SK-N-SH (cell line): ENCODE measurements around the gene SAA2. TPM values are rescaled to one million over a fixed set of nuclear protein-coding genes. Genes with fewer than 3 reads are reported as not detected.

ENCODE experiments used
- CTCF ChIA-PET: fragments of 300-600, 350-600 bp; formaldehyde crosslinking; extraction: SDS; loops from one replicate; lab custom pipeline; 2021; lab: Yijun Ruan, JAX
- POLR2A ChIA-PET: fragments of 350-600 bp; sonication (Branson Sonifier 250); formaldehyde crosslinking; extraction: SDS; loops from one replicate; lab custom pipeline; 2020; ENCODE audit warnings: antibody characterized with exemption, inconsistent platforms; lab: Yijun Ruan, JAX
- DNase-seq: peaks from one replicate; pipeline ENCODE4 v3.0.0; 2012
- H2AFZ ChIP-seq: fragments of 200-600 bp; sonication (generic); 2 replicates; pipeline ENCODE4 v1.8.1; 2016; ENCODE audit warnings: antibody characterized with exemption, mild to moderate bottlenecking, low read depth
- H3F3A ChIP-seq: fragments of 200-600 bp; sonication (generic); replicated peaks from 2 replicates; pipeline ENCODE3; 2016; ENCODE audit warnings: antibody characterized with exemption, mild to moderate bottlenecking; ENCODE audit not compliant: insufficient read depth
- H3K27ac ChIP-seq, 2 experiments: fragments of 200-500 bp in 1 of 2; fragments of 200-600 bp in 1 of 2; sonication (Bioruptor generic) in 1 of 2; sonication (generic), shearing (Covaris generic) in 1 of 2; 2 replicates each; pipeline versions ENCODE4 v1.5.1 to v1.6.1; 2014 to 2016; ENCODE audit warnings: low read depth in 2 of 2, inconsistent platforms in 1 of 2, low read length in 1 of 2, mild to moderate bottlenecking in 1 of 2, mixed read lengths in 1 of 2
- H3K27me3 ChIP-seq: fragments of 200-600 bp; sonication (generic), shearing (Covaris generic); 2 replicates; pipeline ENCODE4 v1.6.1; 2016; ENCODE audit warnings: mixed run types; ENCODE audit not compliant: insufficient read depth
- H3K36me3 ChIP-seq, 2 experiments: fragments of 200-500 bp in 1 of 2; fragments of 200-600 bp in 1 of 2; sonication (Bioruptor generic) in 1 of 2; sonication (generic) in 1 of 2; replicated peaks in 1 of 2; 2 replicates each; pipeline versions ENCODE3 to v1.5.1; 2014 to 2016; ENCODE audit warnings: low read length in 1 of 2, mild to moderate bottlenecking in 1 of 2; ENCODE audit not compliant: insufficient read depth in 2 of 2, control insufficient read depth in 1 of 2
- H3K4me1 ChIP-seq, 2 experiments: fragments of 200-500 bp in 1 of 2; fragments of 200-600 bp in 1 of 2; sonication (Bioruptor generic) in 1 of 2; sonication (generic), shearing (Covaris generic) in 1 of 2; 2 replicates each; pipeline versions ENCODE4 v1.5.1 to v1.6.1; 2014 to 2016; ENCODE audit warnings: low read depth in 1 of 2, low read length in 1 of 2, mixed run types in 1 of 2; ENCODE audit not compliant: insufficient read depth in 2 of 2, control insufficient read depth in 1 of 2
- H3K4me2 ChIP-seq: fragments of 200-600 bp; sonication (generic), shearing (Covaris generic); 2 replicates; pipeline ENCODE4 v1.6.1; 2017; ENCODE audit warnings: mixed run types
- H3K4me3 ChIP-seq, 2 experiments: fragments of 200-500 bp in 1 of 2; fragments of 200-600 bp in 1 of 2; sonication (Bioruptor generic) in 1 of 2; sonication (generic), shearing (Covaris generic) in 1 of 2; 2 replicates each; pipeline versions ENCODE4 v1.5.1 to v1.8.1; 2014 to 2016; ENCODE audit warnings: low read depth in 2 of 2, inconsistent platforms in 1 of 2, low read length in 1 of 2, mild to moderate bottlenecking in 1 of 2, mixed read lengths in 1 of 2, moderate library complexity in 1 of 2
- H3K79me2 ChIP-seq: fragments of 200-600 bp; sonication (generic); 2 replicates; pipeline ENCODE4 v1.8.1; 2017; ENCODE audit warnings: mild to moderate bottlenecking; ENCODE audit not compliant: insufficient read depth
- H3K9ac ChIP-seq: fragments of 200-600 bp; sonication (generic); 2 replicates; pipeline ENCODE4 v1.6.1; 2017; ENCODE audit warnings: mixed run types
- H3K9me2 ChIP-seq: fragments of 200-600 bp; sonication (generic); 2 replicates; pipeline ENCODE4 v1.6.1; 2017; ENCODE audit warnings: mixed run types
- H3K9me3 ChIP-seq: fragments of 200-600 bp; sonication (generic); 2 replicates; pipeline ENCODE4 v1.6.1; 2017; ENCODE audit warnings: mixed run types, mild to moderate bottlenecking, moderate library complexity
- H4K20me1 ChIP-seq: fragments of 200-600 bp; sonication (generic); 2 replicates; pipeline ENCODE4 v1.6.1; 2017; ENCODE audit warnings: mild to moderate bottlenecking, mixed run types; ENCODE audit not compliant: insufficient read depth
- CTCF ChIP-seq: fragments of 200-600 bp; sonication (generic); IDR thresholded peaks from 2 replicates; pipeline ENCODE4 v1.6.1; 2017; ENCODE audit warnings: antibody characterized with exemption, mild to moderate bottlenecking, moderate library complexity
- ELF1 ChIP-seq: IDR thresholded peaks from 2 replicates; pipeline ENCODE4 v1.4.0; 2012
- EP300 ChIP-seq, 2 experiments: IDR thresholded peaks; 2 replicates each; pipeline versions ENCODE4 v1.4.0 to v1.6.1; 2012; ENCODE audit warnings: borderline replicate concordance in 1 of 2, low read depth in 1 of 2, low read length in 1 of 2
- IRF3 ChIP-seq: fragments of 150-350 bp; IDR thresholded peaks from 2 replicates; pipeline ENCODE4 v1.6.1; 2016; ENCODE audit warnings: mild to moderate bottlenecking, low read depth, low read length
- JUND ChIP-seq: IDR thresholded peaks from 2 replicates; pipeline ENCODE4 v1.4.0; 2012
- MEF2A ChIP-seq: IDR thresholded peaks from 2 replicates; pipeline ENCODE4 v1.4.0; 2012; ENCODE audit warnings: low read depth, borderline replicate concordance
- NFIC ChIP-seq: IDR thresholded peaks from 2 replicates; pipeline ENCODE4 v1.4.0; 2012; ENCODE audit warnings: borderline replicate concordance
- RCOR1 ChIP-seq: fragments of 150-350 bp; IDR thresholded peaks from 2 replicates; pipeline ENCODE4 v1.6.1; 2017; ENCODE audit warnings: antibody characterized with exemption, low read length
- REST ChIP-seq: IDR thresholded peaks from 2 replicates; pipeline ENCODE4 v1.6.1; 2012; ENCODE audit warnings: mild to moderate bottlenecking, low read depth, low read length, moderate library complexity
- TCF12 ChIP-seq: IDR thresholded peaks from 2 replicates; pipeline ENCODE4 v1.4.0; 2012
- WGBS: methylation state at CpG from one replicate; pipeline ENCODE4 v1.1.6; 2017; ENCODE audit warnings: low lambda C conversion rate; 5-methylcytosine and 5-hydroxymethylcytosine counted together
- polyA plus RNA-seq, 3 experiments: library from polyadenylated mRNA; depleted of rRNA; stranded (reverse); fragments of >200 nt; gene quantifications; 2 replicates each; pipeline ENCODE4 v1.2.3, GENCODE V29; 2012

SAA2 gene
- polyA plus RNA-seq, 1 of the 3 experiments (the other 2 are of a cell fraction): not detected

- no peak overlapping the region for H3K27ac ChIP-seq
- H3K9me2 ChIP-seq: no peaks in the 10 kb centered on the region
- H3K4me2 ChIP-seq: no peak overlapping the region
- no peak overlapping the region for H3K9ac ChIP-seq
- 75% methylated on average over 14 of the region's 14 CpGs for WGBS
- H3K27me3 ChIP-seq: no peaks in the 10 kb centered on the region
- H4K20me1 ChIP-seq: no peaks in the 10 kb centered on the region
- TF ChIP-seq MEF2A: no peak
- no peak for TF ChIP-seq RCOR1
- no peak for TF ChIP-seq EP300 (IDR thresholded peaks at IDR 0.05; ENCODE audit: borderline replicate concordance in 1 of 2, low read depth in 1 of 2, low read length in 1 of 2)
- no peak for TF ChIP-seq JUND
- no peak for TF ChIP-seq CTCF
- ChIA-PET CTCF (no interaction called here), POLR2A (no interaction called here)
- no peaks in the 10 kb centered on the region for H3K36me3 ChIP-seq
- no peak for DNase-seq
- H3K4me3 ChIP-seq: no peak overlapping the region
- H3F3A ChIP-seq: no peaks in the 10 kb centered on the region
- H3K9me3 ChIP-seq: no peaks in the 10 kb centered on the region
- H3K4me1 ChIP-seq: no peaks in the 10 kb centered on the region
- no peaks in the 10 kb centered on the region for H3K79me2 ChIP-seq
- H2AFZ ChIP-seq: no peak overlapping the region
Measured at GRCh38 chr11:18261721-18262120, 13.3 kb upstream of the SAA2 start.

- no peak overlapping the region for H2AFZ ChIP-seq
- H3K27ac ChIP-seq: no peak overlapping the region
- no peak overlapping the region for H3K4me3 ChIP-seq
- no peaks in the 10 kb centered on the region for H3K27me3 ChIP-seq
- no peak for DNase-seq
- POLR2A ChIA-PET: no interaction called here
- no peak overlapping the region for H3K9ac ChIP-seq
- no peaks in the 10 kb centered on the region for H3K9me3 ChIP-seq
- no peaks in the 10 kb centered on the region for H3K9me2 ChIP-seq
- no peaks in the 10 kb centered on the region for H3K36me3 ChIP-seq
- TF ChIP-seq NFIC (no peak), IRF3 (no peak), MEF2A (no peak), ELF1 (no peak), REST (no peak), EP300 (IDR thresholded peaks at IDR 0.05; ENCODE audit: borderline replicate concordance in 1 of 2, low read depth in 1 of 2, low read length in 1 of 2) (no peak), TCF12 (no peak), CTCF (no peak)
- TF ChIP-seq, all 33 proteins: peak for 0
- Histone ChIP-seq H4K20me1 (no peaks in the 10 kb centered on the region), H3K4me1 (no peaks in the 10 kb centered on the region), H3K4me2 (no peak overlapping the region), H3K79me2 (no peaks in the 10 kb centered on the region), H3F3A (no peaks in the 10 kb centered on the region)
- CTCF ChIA-PET: interaction anchor here (0.6 to 2.0 kb wide), 2 partner anchors 15 to 21 kb away, joined by 4 to 8 read pairs; no protein-coding TSS in a partner anchor
Measured at GRCh38 chr11:18259259-18259658, 10.8 kb upstream of the SAA2 start.
